Measurements from ENCODE around the gene COG2.

DNA sequence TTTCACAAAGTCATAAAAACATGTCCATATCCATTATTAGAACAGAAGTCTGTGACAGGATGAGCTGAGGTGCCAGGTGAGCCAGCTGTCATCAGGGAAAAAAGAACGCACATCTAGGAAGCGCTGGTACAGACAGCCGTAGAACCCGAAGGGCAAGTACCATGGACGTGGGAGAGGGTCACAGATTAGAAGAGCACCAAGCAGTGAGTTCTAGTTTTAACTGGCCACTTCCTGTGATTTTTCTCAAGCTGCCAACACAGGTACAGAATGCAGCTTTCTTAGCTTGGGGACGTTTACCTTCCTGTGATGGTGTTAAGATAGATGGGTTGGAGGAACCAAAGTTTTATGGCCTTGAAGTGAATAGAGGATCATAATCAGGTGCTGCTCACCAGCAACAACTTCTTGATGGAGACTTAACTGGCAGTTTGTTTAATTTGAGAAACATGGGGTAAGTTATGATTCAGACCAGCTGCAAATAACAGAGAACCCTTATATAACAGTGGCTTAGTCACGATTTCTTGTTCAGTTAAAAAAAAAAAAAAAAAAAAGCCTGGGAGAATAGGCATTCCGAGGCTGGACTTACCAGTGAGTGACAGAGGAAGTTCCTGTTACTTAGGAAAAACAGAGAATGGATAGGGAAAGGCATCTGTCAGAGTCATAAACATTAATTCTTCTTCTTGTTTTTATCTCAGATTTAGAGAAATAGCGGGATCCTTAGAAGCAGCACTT, 40.8 kb downstream of the COG2 start:
- no peak for TF ChIP-seq POLR2AphosphoS5 (IDR thresholded peaks at IDR 0.05)
- TF ChIP-seq, protein P1, sequence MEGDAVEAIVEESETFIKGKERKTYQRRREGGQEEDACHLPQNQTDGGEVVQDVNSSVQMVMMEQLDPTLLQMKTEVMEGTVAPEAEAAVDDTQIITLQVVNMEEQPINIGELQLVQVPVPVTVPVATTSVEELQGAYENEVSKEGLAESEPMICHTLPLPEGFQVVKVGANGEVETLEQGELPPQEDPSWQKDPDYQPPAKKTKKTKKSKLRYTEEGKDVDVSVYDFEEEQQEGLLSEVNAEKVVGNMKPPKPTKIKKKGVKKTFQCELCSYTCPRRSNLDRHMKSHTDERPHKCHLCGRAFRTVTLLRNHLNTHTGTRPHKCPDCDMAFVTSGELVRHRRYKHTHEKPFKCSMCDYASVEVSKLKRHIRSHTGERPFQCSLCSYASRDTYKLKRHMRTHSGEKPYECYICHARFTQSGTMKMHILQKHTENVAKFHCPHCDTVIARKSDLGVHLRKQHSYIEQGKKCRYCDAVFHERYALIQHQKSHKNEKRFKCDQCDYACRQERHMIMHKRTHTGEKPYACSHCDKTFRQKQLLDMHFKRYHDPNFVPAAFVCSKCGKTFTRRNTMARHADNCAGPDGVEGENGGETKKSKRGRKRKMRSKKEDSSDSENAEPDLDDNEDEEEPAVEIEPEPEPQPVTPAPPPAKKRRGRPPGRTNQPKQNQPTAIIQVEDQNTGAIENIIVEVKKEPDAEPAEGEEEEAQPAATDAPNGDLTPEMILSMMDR (IDR thresholded peaks at IDR 0.05 in 8 of 11, conservative IDR thresholded peaks at IDR 0.05 in 3 of 11): no peak
- no peak for TF ChIP-seq POLR2A (IDR thresholded peaks at IDR 0.05)

Measured in spleen (tissue), 7 donors.